Measurements from ENCODE around the gene GLG1.

DNA sequence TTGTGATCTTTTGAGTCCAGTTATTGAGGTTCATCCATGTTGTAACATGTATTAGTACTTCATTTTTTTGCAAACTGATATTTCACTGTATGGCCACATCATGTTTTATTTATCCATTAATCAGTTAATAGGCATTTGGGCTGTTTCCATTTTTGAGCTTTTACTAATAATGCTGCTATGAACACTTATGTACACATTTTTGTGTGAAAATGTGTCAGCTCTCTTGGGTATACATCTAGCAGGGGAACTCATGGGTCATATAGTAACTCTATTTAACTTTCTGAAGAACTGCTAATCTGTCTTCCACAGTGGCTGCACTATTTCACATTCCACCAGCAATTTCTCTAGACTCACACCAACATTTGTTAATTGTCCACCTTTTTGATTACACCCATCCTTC lies 82.0 kb downstream of the GLG1 start:
- TF ChIP-seq, protein P1, sequence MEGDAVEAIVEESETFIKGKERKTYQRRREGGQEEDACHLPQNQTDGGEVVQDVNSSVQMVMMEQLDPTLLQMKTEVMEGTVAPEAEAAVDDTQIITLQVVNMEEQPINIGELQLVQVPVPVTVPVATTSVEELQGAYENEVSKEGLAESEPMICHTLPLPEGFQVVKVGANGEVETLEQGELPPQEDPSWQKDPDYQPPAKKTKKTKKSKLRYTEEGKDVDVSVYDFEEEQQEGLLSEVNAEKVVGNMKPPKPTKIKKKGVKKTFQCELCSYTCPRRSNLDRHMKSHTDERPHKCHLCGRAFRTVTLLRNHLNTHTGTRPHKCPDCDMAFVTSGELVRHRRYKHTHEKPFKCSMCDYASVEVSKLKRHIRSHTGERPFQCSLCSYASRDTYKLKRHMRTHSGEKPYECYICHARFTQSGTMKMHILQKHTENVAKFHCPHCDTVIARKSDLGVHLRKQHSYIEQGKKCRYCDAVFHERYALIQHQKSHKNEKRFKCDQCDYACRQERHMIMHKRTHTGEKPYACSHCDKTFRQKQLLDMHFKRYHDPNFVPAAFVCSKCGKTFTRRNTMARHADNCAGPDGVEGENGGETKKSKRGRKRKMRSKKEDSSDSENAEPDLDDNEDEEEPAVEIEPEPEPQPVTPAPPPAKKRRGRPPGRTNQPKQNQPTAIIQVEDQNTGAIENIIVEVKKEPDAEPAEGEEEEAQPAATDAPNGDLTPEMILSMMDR (IDR thresholded peaks at IDR 0.05) = no peak
- TF ChIP-seq POLR2A (IDR thresholded peaks at IDR 0.05) (no peak), POLR2AphosphoS5 (IDR thresholded peaks at IDR 0.05) (no peak), EP300 (IDR thresholded peaks at IDR 0.05; ENCODE audit: low read depth) (no peak)

All from transverse colon (tissue), 4 donors.